Measurements from ENCODE around the gene USH2A. TPM values are rescaled to one million over a fixed set of nuclear protein-coding genes. Genes with fewer than 3 reads are reported as not detected.

The USH2A gene
- total RNA-seq, 4 donors from 2014 or later, result under 0.01 TPM; not detected in 3

- H3K27me3 ChIP-seq, result no peaks in the 10 kb centered on the region
- H3K4me3 ChIP-seq, result no peak overlapping the region
- no peaks in the 10 kb centered on the region for H3K9me3 ChIP-seq
- no peaks in the 10 kb centered on the region for H3K36me3 ChIP-seq
- intact Hi-C loops (cut with DNase I; ENCODE audit: low total_unique reads) (no loop called here), in situ Hi-C loops (cut with MboI; ENCODE audit: low pct_ligation_motif_present in 1 of 4, low pct_unique_long_range_greater_than_20kb in 1 of 4, low sequenced_read_pairs in 3 of 4) (no loop called here)
- TF ChIP-seq POLR2A (IDR thresholded peaks at IDR 0.05), result no peak
- TF ChIP-seq POLR2AphosphoS5 (IDR thresholded peaks at IDR 0.05), result no peak
- TF ChIP-seq EP300 (IDR thresholded peaks at IDR 0.05; ENCODE audit: low read depth), result no peak
- TF ChIP-seq CTCF (IDR thresholded peaks at IDR 0.05), result no peak
- no peak for DNase-seq
- no peak overlapping the region for H3K27ac ChIP-seq
- no peaks in the 10 kb centered on the region for H3K4me1 ChIP-seq
- WGBS, 2 donors (ENCODE audit: low coverage in 1 of 2), result 67 to 78% methylated on average over 4 to 5 of the region's 5 CpGs
These were observed 341.8 kb downstream of the USH2A start for GRCh38 chr1:216081445-216081844.

- no peak for TF ChIP-seq POLR2A (IDR thresholded peaks at IDR 0.05)
- TF ChIP-seq POLR2AphosphoS5 (IDR thresholded peaks at IDR 0.05), result no peak
- no peak for TF ChIP-seq EP300 (IDR thresholded peaks at IDR 0.05; ENCODE audit: low read depth)
- no peak for TF ChIP-seq CTCF (IDR thresholded peaks at IDR 0.05)
- intact Hi-C loops (cut with DNase I; ENCODE audit: low total_unique reads), result no loop called here
- WGBS, 2 donors (ENCODE audit: low coverage in 1 of 2), result 50 to 59% methylated on average over 2 of the region's 2 CpGs
- no peaks in the 10 kb centered on the region for H3K27me3 ChIP-seq
- H3K9me3 ChIP-seq, result no peaks in the 10 kb centered on the region
- no peaks in the 10 kb centered on the region for H3K4me1 ChIP-seq
- in situ Hi-C loops (cut with MboI; ENCODE audit: low pct_ligation_motif_present in 1 of 4, low pct_unique_long_range_greater_than_20kb in 1 of 4, low sequenced_read_pairs in 3 of 4), result no loop called here
- H3K4me3 ChIP-seq, result no peak overlapping the region
- DNase-seq, result no peak
- H3K36me3 ChIP-seq, result no peaks in the 10 kb centered on the region
- no peak overlapping the region for H3K27ac ChIP-seq
These were observed 346.5 kb downstream of the USH2A start for GRCh38 chr1:216076751-216077150.

- H3K4me1 ChIP-seq, result no peaks in the 10 kb centered on the region
These were observed 347.9 kb downstream of the USH2A start for GRCh38 chr1:216075339-216075738.

GRCh38 chr1:216073793-216074595 is 349.3 kb downstream of the USH2A start:
- Histone ChIP-seq H3K27me3 (no peaks in the 10 kb centered on the region), H3K36me3 (no peaks in the 10 kb centered on the region), H3K4me3 (no peak overlapping the region), H3K4me1 (no peaks in the 10 kb centered on the region), H3K27ac (no peak overlapping the region), H3K9me3 (no peaks in the 10 kb centered on the region)
- DNase-seq, result no peak
- TF ChIP-seq EP300 (IDR thresholded peaks at IDR 0.05; ENCODE audit: low read depth) (no peak), POLR2A (IDR thresholded peaks at IDR 0.05) (no peak), POLR2AphosphoS5 (IDR thresholded peaks at IDR 0.05) (no peak), CTCF (IDR thresholded peaks at IDR 0.05) (no peak)
- intact Hi-C loops (cut with DNase I; ENCODE audit: low total_unique reads), result no loop called here
- in situ Hi-C loops (cut with MboI; ENCODE audit: low pct_ligation_motif_present in 1 of 4, low pct_unique_long_range_greater_than_20kb in 1 of 4, low sequenced_read_pairs in 3 of 4), result no loop called here
- WGBS, 2 donors (ENCODE audit: low coverage in 1 of 2), result 80 to 84% methylated on average over 7 to 8 of the region's 8 CpGs

More at GRCh38 chr1:216075339-216075738, 347.9 kb downstream of the USH2A start:
- TF ChIP-seq POLR2AphosphoS5 (IDR thresholded peaks at IDR 0.05) (no peak), POLR2A (IDR thresholded peaks at IDR 0.05) (no peak), EP300 (IDR thresholded peaks at IDR 0.05; ENCODE audit: low read depth) (no peak), CTCF (IDR thresholded peaks at IDR 0.05) (no peak)
- H3K27me3 ChIP-seq, result no peaks in the 10 kb centered on the region
- no peak for DNase-seq
- no peaks in the 10 kb centered on the region for H3K9me3 ChIP-seq
- H3K4me3 ChIP-seq, result no peak overlapping the region
- H3K27ac ChIP-seq, result no peak overlapping the region
- WGBS, 2 donors (ENCODE audit: low coverage in 1 of 2), result 60 to 74% methylated on average over 1 to 3 of the region's 3 CpGs
- no peaks in the 10 kb centered on the region for H3K36me3 ChIP-seq
- in situ Hi-C loops (cut with MboI; ENCODE audit: low pct_ligation_motif_present in 1 of 4, low pct_unique_long_range_greater_than_20kb in 1 of 4, low sequenced_read_pairs in 3 of 4), result no loop called here
- intact Hi-C loops (cut with DNase I; ENCODE audit: low total_unique reads), result no loop called here

Data from transverse colon (tissue), 4 donors.